ENCODE results near the gene CDH4. TPM values are rescaled to one million over a fixed set of nuclear protein-coding genes. Genes with fewer than 3 reads are reported as not detected.

The CDH4 gene
- total RNA-seq, 2 donors from 2014 or later, result 0.08 to 0.09 TPM

GRCh38 chr20:61956396-61957342, 704.6 kb downstream of the CDH4 start:
- Mint-ChIP-seq H3K27ac (no peak overlapping the region), H3K36me3 (no peaks in the 10 kb centered on the region), H3K9me3 (no peaks in the 10 kb centered on the region)
- no peak for DNase-seq (ENCODE audit: low spot score in 2 of 2)
- ATAC-seq, result no peak

DNA sequence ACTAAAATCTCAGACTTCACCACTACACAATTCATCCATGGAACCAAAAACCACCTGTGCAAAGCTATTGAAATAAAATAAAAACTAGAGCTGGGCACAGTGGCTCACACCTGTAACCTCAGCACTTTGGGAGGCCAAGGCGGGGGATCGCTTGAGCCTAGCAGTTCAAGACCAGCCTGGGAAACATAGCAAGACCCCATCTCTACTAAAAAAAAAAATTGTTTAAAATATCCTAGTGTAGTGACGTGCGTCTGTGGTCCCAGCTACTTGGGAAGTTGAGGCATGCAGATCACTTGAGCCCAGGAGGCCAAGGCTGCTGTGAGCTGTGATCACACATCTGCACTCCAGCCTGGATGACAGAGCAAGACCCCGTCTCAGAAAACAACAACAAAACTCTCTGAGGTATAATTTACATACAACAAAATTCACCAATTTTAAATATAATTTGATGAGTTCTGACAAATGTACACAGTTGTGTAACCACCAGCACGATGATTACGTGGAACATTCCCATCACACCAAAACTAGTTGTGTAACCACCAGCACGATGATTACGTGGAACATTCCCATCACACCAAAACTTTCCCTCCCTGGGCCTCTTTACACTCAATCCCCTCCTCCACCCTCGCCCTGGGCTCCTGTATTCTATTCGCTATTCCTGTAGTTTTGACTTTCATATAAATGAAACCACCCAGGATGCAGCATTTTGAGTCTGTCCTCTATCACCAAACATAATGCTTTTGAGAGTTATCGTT, 706.1 kb downstream of the CDH4 start:
- no peaks in the 10 kb centered on the region for H3K36me3 Mint-ChIP-seq
- no peak for DNase-seq (ENCODE audit: low spot score in 2 of 2)
- no peak overlapping the region for H3K27ac Mint-ChIP-seq
- ATAC-seq, result no peak
- no peaks in the 10 kb centered on the region for H3K9me3 Mint-ChIP-seq

DNA sequence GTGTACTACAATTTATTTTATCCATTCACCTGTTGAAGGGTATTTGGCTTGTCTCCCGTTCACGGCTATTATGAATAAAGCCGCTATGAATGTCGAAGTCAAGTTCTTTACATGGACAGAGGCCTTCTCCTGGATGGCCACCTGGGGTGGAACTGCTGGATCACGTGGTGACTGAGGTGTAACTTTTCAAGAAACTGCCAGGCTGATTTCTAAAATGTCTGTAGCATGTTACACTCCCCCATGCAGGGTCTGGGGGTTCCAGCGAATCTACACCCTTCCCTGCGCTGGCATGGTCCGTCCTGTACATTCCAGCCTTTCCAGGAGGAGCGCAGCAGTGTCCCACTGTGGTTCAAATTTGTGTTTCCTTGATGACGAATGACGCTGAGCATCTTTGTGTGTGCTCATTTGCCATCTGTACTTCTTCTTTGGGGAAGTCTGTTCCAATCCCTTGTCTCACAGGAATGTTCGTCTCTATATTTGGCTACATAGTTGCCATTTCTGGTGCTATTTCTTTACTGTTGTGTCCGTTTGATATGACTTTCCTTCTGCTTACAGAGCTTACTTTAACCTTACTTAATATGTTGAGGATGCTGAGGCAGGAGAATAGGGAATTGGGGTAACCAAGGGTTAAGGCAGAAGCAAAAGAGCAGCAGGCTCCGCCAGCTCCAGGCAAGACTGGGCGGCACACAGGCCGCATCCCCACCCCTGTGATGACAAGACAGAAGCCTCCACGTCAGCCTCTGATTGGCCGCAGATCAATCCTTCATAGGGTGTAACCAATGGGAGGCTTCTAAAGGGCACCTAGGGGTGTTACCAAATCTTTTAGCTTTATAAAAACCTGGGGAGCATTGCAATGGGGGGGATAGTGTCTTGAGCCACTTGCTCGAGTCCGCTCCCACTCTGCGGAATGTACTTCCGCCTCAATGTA, 707.0 kb downstream of the CDH4 start:
- DNase-seq (ENCODE audit: low spot score in 2 of 2), result no peak
- no peaks in the 10 kb centered on the region for H3K9me3 Mint-ChIP-seq
- no peak for ATAC-seq
- no peak overlapping the region for H3K27ac Mint-ChIP-seq
- H3K36me3 Mint-ChIP-seq, result no peaks in the 10 kb centered on the region

- no peak for ATAC-seq
- Mint-ChIP-seq H3K36me3 (no peaks in the 10 kb centered on the region), H3K9me3 (no peaks in the 10 kb centered on the region), H3K27ac (no peak overlapping the region)
- DNase-seq (ENCODE audit: low spot score in 2 of 2), result no peak
Observed at GRCh38 chr20:61960836-61961235, 708.8 kb downstream of the CDH4 start.

DNA sequence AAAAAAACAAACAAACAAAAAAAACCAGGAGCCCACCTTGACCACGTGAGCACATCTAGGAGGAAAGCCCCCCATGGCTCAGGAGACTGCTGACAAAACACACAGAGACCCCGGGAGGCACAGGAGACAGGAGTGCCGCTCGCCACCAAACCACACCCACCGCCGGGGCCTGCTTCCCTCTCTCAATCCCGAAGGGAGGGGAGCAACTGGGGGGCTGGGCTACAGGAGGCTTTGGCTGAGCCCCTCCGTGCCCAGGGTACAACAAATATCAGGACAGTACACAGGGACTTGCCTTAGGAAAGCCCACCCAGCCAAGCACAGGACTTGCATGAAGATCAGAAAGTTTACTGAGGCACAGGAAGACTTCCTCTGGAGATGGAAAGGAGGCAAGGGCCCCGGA, 711.1 kb downstream of the CDH4 start:
- no peak for ATAC-seq
- no peak for DNase-seq (ENCODE audit: low spot score in 2 of 2)
- Mint-ChIP-seq H3K36me3 (no peaks in the 10 kb centered on the region), H3K9me3 (no peaks in the 10 kb centered on the region), H3K27ac (no peak overlapping the region)

GRCh38 chr20:61963885-61964674, 712.0 kb downstream of the CDH4 start:
- no peaks in the 10 kb centered on the region for H3K9me3 Mint-ChIP-seq
- peak overlapping the region in 1 of 2 donors; percentile 20 for H3K27ac Mint-ChIP-seq
- H3K36me3 Mint-ChIP-seq, result no peaks in the 10 kb centered on the region
- ATAC-seq (no peak), DNase-seq (ENCODE audit: low spot score in 2 of 2) (no peak)

DNA sequence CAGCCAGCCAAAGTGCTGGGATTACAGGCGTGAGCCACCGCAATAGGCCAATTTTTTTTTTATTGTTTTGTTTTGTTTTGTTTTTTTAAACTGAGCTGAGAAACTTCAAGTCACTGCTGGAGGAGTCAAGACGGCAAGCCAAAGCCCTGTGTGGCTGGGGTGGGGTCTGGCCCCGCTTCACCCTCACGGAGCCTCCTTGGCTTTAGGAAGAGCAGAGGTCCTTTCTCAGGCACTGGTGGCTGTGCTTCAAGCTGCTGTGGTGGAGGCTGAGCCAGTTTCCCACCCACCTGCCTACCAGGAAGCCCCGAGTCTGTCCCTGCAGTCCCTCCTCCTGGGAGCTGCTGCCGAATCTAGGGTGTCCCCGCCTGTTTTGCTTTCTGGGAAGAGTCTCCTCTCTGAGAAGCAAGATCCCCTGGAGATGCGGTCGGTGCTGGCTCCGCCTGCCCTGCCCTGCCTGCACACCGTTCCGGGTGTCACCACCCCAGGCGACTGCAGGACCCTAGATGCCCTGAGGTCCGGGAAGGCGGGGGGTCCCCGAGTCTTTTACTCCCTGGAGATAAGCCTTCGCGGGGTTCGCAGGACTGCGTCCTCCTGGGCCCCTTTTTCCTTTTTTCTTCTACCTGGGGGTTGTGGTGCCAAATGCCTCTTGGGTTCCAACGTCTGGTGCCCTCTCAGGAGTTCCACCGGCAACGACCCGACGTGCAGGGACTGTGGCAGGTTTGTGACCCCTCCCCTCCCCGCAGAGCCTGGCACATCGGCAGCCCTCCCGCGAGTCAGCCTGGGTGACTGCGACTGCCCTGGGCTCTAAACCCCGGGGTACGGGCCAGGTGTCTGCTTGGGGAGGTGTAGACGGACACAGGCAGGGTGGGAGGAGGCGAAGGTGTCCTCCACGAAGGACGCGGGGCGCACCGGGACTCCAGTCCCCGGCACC, 712.9 kb downstream of the CDH4 start:
- ATAC-seq (peak in 1 of 2 donors; percentile 7), DNase-seq (ENCODE audit: low spot score in 2 of 2) (no peak)
- Mint-ChIP-seq H3K9me3 (no peaks in the 10 kb centered on the region), H3K27ac (peak overlapping the region in 1 of 2 donors; percentile 20), H3K36me3 (no peaks in the 10 kb centered on the region)

GRCh38 chr20:61965606-61966491, 713.8 kb downstream of the CDH4 start:
- DNase-seq (ENCODE audit: low spot score in 2 of 2), result no peak
- peak in 1 of 2 donors; percentile 35 for ATAC-seq
- H3K36me3 Mint-ChIP-seq, result no peaks in the 10 kb centered on the region

GRCh38 chr20:61966492-61967244, 714.6 kb downstream of the CDH4 start:
- Mint-ChIP-seq H3K9me3 (no peaks in the 10 kb centered on the region), H3K36me3 (no peaks in the 10 kb centered on the region), H3K27ac (no peak overlapping the region)
- ATAC-seq (peak in 1 of 2 donors; percentile 7), DNase-seq (ENCODE audit: low spot score in 2 of 2) (no peak)

More at GRCh38 chr20:61965606-61966491, 713.8 kb downstream of the CDH4 start:
- no peaks in the 10 kb centered on the region for H3K9me3 Mint-ChIP-seq
- H3K27ac Mint-ChIP-seq, result no peak overlapping the region

DNA sequence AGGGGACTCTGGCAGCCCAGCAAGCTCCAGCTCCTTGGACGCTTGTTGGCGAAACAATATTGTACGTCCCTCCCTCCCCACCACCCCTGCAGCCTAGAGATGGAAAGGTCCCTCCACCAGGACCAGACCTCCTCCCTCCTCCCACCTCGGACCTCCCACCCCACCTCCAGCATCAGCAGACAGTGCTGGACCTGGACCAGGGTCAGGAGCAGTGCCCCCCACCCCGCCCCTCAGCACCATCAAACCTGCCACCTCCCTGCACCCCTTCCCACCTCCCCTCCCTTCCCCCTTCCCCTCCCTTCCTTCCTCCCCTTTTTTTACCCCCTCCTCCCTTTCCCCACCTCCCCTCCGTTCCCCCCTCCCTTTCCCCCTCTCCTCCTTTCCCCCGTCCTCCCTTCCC, 715.2 kb downstream of the CDH4 start:
- ATAC-seq, result no peak
- Mint-ChIP-seq H3K27ac (no peak overlapping the region), H3K9me3 (no peaks in the 10 kb centered on the region), H3K36me3 (peaks cover 2 to 3% of the 10 kb centered on the region in 2 donors)
- no peak for DNase-seq (ENCODE audit: low spot score in 2 of 2)

- ATAC-seq, result no peak
Observed at GRCh38 chr20:61968036-61968810, 716.2 kb downstream of the CDH4 start.

DNA sequence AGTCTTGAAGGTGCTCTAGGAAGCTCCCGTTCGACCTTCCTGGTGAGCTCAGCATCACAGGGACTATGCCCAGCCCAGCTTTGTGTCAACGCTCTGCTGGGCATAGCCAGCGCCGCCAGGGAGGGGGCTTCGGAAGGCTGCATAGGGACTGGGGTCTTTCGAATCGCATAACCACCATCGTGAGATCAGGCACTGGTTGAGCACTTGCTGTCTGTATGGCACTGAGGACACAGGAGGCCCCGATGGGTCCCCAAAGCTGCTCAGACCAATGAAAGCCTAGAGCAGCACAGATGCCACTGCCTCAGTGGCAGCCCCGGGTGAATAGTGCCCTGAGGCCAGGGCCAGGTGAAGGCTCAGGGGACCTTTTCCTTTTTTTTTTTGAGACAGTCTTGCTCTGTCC, 716.9 kb downstream of the CDH4 start:
- Mint-ChIP-seq H3K9me3 (no peaks in the 10 kb centered on the region), H3K36me3 (peaks cover 17 to 18% of the 10 kb centered on the region in 2 donors), H3K27ac (no peak overlapping the region)
- DNase-seq (ENCODE audit: low spot score in 2 of 2) (no peak), ATAC-seq (no peak)

More at GRCh38 chr20:61968036-61968810, 716.2 kb downstream of the CDH4 start:
- peaks cover 12% of the 10 kb centered on the region in 2 donors for H3K36me3 Mint-ChIP-seq
- DNase-seq (ENCODE audit: low spot score in 2 of 2), result no peak
- no peaks in the 10 kb centered on the region for H3K9me3 Mint-ChIP-seq
- no peak overlapping the region for H3K27ac Mint-ChIP-seq

DNA sequence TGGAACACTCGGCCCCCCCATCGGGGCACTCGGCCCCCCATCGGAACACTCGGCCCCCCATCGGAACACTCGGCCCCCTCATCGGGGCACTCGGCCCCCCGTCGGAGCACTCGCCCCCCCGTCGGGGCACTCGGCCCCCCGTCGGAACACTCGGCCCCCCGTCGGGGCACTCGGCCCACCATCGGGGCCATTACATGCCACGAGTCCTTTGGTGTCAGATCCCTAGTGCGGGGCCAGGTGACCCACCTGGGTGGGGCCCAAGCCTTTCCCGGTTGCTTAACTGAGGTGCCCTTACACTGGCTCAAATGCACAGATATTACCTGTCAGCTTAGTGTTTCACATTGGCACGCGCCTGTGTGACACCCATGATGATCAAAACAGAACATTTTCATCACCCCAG, 717.7 kb downstream of the CDH4 start:
- ATAC-seq (no peak), DNase-seq (ENCODE audit: low spot score in 2 of 2) (no peak)
- H3K36me3 Mint-ChIP-seq, result peaks cover 17 to 18% of the 10 kb centered on the region in 2 donors
- H3K27ac Mint-ChIP-seq, result no peak overlapping the region
- H3K9me3 Mint-ChIP-seq, result no peaks in the 10 kb centered on the region
